Rectal smooth muscle tissue (tissue), 1 donor: ENCODE results near the gene MAN1C1.

Experiments
- H3K27ac ChIP-seq: one replicate; pipeline ENCODE4 v1.7.0; 2013; ENCODE audit warnings: low read depth, low read length, inconsistent platforms
- H3K27me3 ChIP-seq: one replicate; pipeline ENCODE4 v1.7.0; 2013; ENCODE audit warnings: low read length; ENCODE audit not compliant: control insufficient read depth, insufficient read depth
- H3K36me3 ChIP-seq: one replicate; pipeline ENCODE4 v1.7.0; 2013; ENCODE audit warnings: low read length; ENCODE audit not compliant: control insufficient read depth, insufficient read depth
- H3K4me1 ChIP-seq: one replicate; pipeline ENCODE4 v1.7.0; 2013; ENCODE audit warnings: low read length; ENCODE audit not compliant: control insufficient read depth, insufficient read depth
- H3K4me3 ChIP-seq: one replicate; pipeline ENCODE4 v1.7.0; 2013; ENCODE audit warnings: low read length
- H3K9ac ChIP-seq: one replicate; pipeline ENCODE4 v1.7.0; 2013; ENCODE audit warnings: low read length

The MAN1C1 gene

GRCh38 chr1:25620211-25620610, 3.6 kb downstream of the MAN1C1 start:
- Histone ChIP-seq H3K27me3 (no peaks in the 10 kb centered on the region), H3K4me1 (peaks cover 12% of the 10 kb centered on the region), H3K36me3 (no peaks in the 10 kb centered on the region), H3K9ac (no peak overlapping the region), H3K27ac (no peak overlapping the region), H3K4me3 (no peak overlapping the region)

GRCh38 chr1:25620701-25621350, 4.2 kb downstream of the MAN1C1 start:
- Histone ChIP-seq H3K4me1 (peaks cover 12% of the 10 kb centered on the region), H3K4me3 (no peak overlapping the region), H3K27me3 (no peaks in the 10 kb centered on the region), H3K27ac (no peak overlapping the region), H3K36me3 (no peaks in the 10 kb centered on the region), H3K9ac (peak overlapping the region; percentile 22)

GRCh38 chr1:25621876-25622275, 5.3 kb downstream of the MAN1C1 start:
- Histone ChIP-seq H3K36me3 (no peaks in the 10 kb centered on the region), H3K4me1 (peaks cover 12% of the 10 kb centered on the region), H3K27ac (no peak overlapping the region), H3K27me3 (no peaks in the 10 kb centered on the region), H3K9ac (no peak overlapping the region), H3K4me3 (no peak overlapping the region)

- Histone ChIP-seq H3K36me3 (no peaks in the 10 kb centered on the region), H3K27me3 (no peaks in the 10 kb centered on the region), H3K9ac (no peak overlapping the region), H3K4me1 (peaks cover 12% of the 10 kb centered on the region), H3K4me3 (no peak overlapping the region), H3K27ac (no peak overlapping the region)
Measured at GRCh38 chr1:25622531-25622930, 5.9 kb downstream of the MAN1C1 start.

GRCh38 chr1:25623007-25623406, 6.4 kb downstream of the MAN1C1 start:
- Histone ChIP-seq H3K9ac (no peak overlapping the region), H3K4me1 (peaks cover 12% of the 10 kb centered on the region), H3K36me3 (no peaks in the 10 kb centered on the region), H3K27me3 (no peaks in the 10 kb centered on the region), H3K4me3 (no peak overlapping the region), H3K27ac (no peak overlapping the region)

GRCh38 chr1:25623731-25624130, 7.1 kb downstream of the MAN1C1 start:
- Histone ChIP-seq H3K9ac (no peak overlapping the region), H3K36me3 (no peaks in the 10 kb centered on the region), H3K27ac (no peak overlapping the region), H3K4me3 (no peak overlapping the region), H3K27me3 (no peaks in the 10 kb centered on the region), H3K4me1 (peaks cover 6% of the 10 kb centered on the region)

GRCh38 chr1:25624156-25624555, 7.6 kb downstream of the MAN1C1 start:
- H3K36me3 ChIP-seq: no peaks in the 10 kb centered on the region
- H3K9ac ChIP-seq: no peak overlapping the region
- H3K27me3 ChIP-seq: no peaks in the 10 kb centered on the region
- H3K4me3 ChIP-seq: no peak overlapping the region
- H3K4me1 ChIP-seq: peaks cover 6% of the 10 kb centered on the region
- no peak overlapping the region for H3K27ac ChIP-seq

GRCh38 chr1:25624604-25625003, 8.0 kb downstream of the MAN1C1 start:
- Histone ChIP-seq H3K4me3 (no peak overlapping the region), H3K4me1 (peaks cover 6% of the 10 kb centered on the region), H3K27ac (no peak overlapping the region), H3K36me3 (no peaks in the 10 kb centered on the region), H3K27me3 (no peaks in the 10 kb centered on the region), H3K9ac (no peak overlapping the region)

GRCh38 chr1:25626018-25626417, 9.4 kb downstream of the MAN1C1 start:
- H3K4me3 ChIP-seq: no peak overlapping the region
- H3K4me1 ChIP-seq: peaks cover 4% of the 10 kb centered on the region
- no peak overlapping the region for H3K27ac ChIP-seq
- no peak overlapping the region for H3K9ac ChIP-seq
- no peaks in the 10 kb centered on the region for H3K36me3 ChIP-seq
- no peaks in the 10 kb centered on the region for H3K27me3 ChIP-seq

- no peak overlapping the region for H3K4me3 ChIP-seq
- no peaks in the 10 kb centered on the region for H3K4me1 ChIP-seq
- H3K27me3 ChIP-seq: no peaks in the 10 kb centered on the region
- no peak overlapping the region for H3K9ac ChIP-seq
- no peak overlapping the region for H3K27ac ChIP-seq
- H3K36me3 ChIP-seq: no peaks in the 10 kb centered on the region
Measured at GRCh38 chr1:25628741-25629421, 12.3 kb downstream of the MAN1C1 start.

GRCh38 chr1:25629836-25630235, 13.2 kb downstream of the MAN1C1 start:
- no peak overlapping the region for H3K9ac ChIP-seq
- no peak overlapping the region for H3K27ac ChIP-seq

GRCh38 chr1:25631750-25632485, 15.3 kb downstream of the MAN1C1 start:
- Histone ChIP-seq H3K9ac (no peak overlapping the region), H3K4me1 (no peaks in the 10 kb centered on the region), H3K4me3 (no peak overlapping the region), H3K27me3 (no peaks in the 10 kb centered on the region), H3K36me3 (no peaks in the 10 kb centered on the region), H3K27ac (no peak overlapping the region)

More at GRCh38 chr1:25629836-25630235, 13.2 kb downstream of the MAN1C1 start:
- no peak overlapping the region for H3K4me3 ChIP-seq
- no peaks in the 10 kb centered on the region for H3K4me1 ChIP-seq
- no peaks in the 10 kb centered on the region for H3K27me3 ChIP-seq
- H3K36me3 ChIP-seq: no peaks in the 10 kb centered on the region
